ENCODE data around the gene CAMK2B.
"Not testable (repeated sequence)": the region's sequence is repeated elsewhere in the genome, so short reads cannot be mapped to it uniquely, and the experiment has no call there.

The CAMK2B gene

GRCh38 chr7:44172803-44173424 lies 152.5 kb downstream of the CAMK2B start:
- no peak for DNase-seq (ENCODE audit: low read depth, low spot score)

- DNase-seq (ENCODE audit: low read depth, low spot score), result no peak
Observed at GRCh38 chr7:44172352-44172751, 153.0 kb downstream of the CAMK2B start.

- DNase-seq (ENCODE audit: low read depth, low spot score), result not testable (repeated sequence)
Observed at GRCh38 chr7:44171901-44172300, 153.5 kb downstream of the CAMK2B start.

- DNase-seq (ENCODE audit: low read depth, low spot score), result no peak
Observed at GRCh38 chr7:44167920-44168319, 157.5 kb downstream of the CAMK2B start.
